Measurements from ENCODE around the gene TCF7L2. TPM values are rescaled to one million over a fixed set of nuclear protein-coding genes. Genes with fewer than 3 reads are reported as not detected.

The TCF7L2 gene
- total and polyA plus RNA-seq, 9 of the 15 experiments (the other 6 are each of a cell fraction or from before 2014, with no cell fraction given): 0.32 to 2.8 (median 0.92) TPM

GRCh38 chr10:113216102-113216501 lies 266.1 kb downstream of the TCF7L2 start:
- no TSS peak for BruUV-seq (replicated peaks)
- peaks cover 0 to under 1% of the 10 kb centered on the region in 2 experiments; a peak in 1 of 5 replicates for H3K27me3 ChIP-seq (ENCODE audit: control insufficient read depth in 2 of 2, insufficient read depth in 2 of 2, low read length in 2 of 2)
- in situ Hi-C loops (cut with MboI) (no loop called here), intact Hi-C loops (cut with micrococcal nuclease) (no loop called here)
- TF ChIP-seq ZNF324 (CRISPR knock-in tag; IDR thresholded peaks at IDR 0.05) (no peak), ATF2 (CRISPR knock-in tag; IDR thresholded peaks at IDR 0.05) (no peak), CTCF (IDR thresholded peaks at IDR 0.05 in 2 of 3, conservative IDR thresholded peaks at IDR 0.05 in 1 of 3; ENCODE audit: insufficient read depth in 2 of 3, low read depth in 1 of 3, low read length in 3 of 3) (peak in 2 of 3 experiments; percentile 11; a peak in 1 of 6 replicates)
- no peak for ATAC-seq
- WGBS (ENCODE audit: insufficient coverage, low coverage, missing lambda C conversion rate): 0% methylated on average over 2 of the region's 3 CpGs
- no peak overlapping the region for H3K4me3 ChIP-seq
- no peak overlapping the region for H2AFZ ChIP-seq (ENCODE audit: low read depth, low read length)
- no peaks in the 10 kb centered on the region for H3K9me3 ChIP-seq (replicated peaks; ENCODE audit: control insufficient read depth, insufficient read depth, low read depth, low read length)
- H4K20me1 ChIP-seq (replicated peaks; ENCODE audit: control insufficient read depth, insufficient read depth, low read length): no peaks in the 10 kb centered on the region
- POLR2A ChIA-PET: interaction anchor here (0.7 kb wide), 1 partner anchor 483 kb away, joined by 3 read pairs; no protein-coding TSS in a partner anchor
- no peaks in the 10 kb centered on the region for H3K36me3 ChIP-seq (ENCODE audit: control insufficient read depth, insufficient read depth, low read length)
- no peak for DNase-seq (ENCODE audit: extremely low read depth in 1 of 4, low spot score in 3 of 4)
- H3K27ac ChIP-seq (ENCODE audit: extremely low read depth, low read depth, low read length): no peak overlapping the region
- H3K9ac ChIP-seq (ENCODE audit: insufficient read depth in 1 of 2, low read depth in 2 of 2, low read length in 2 of 2): no peak overlapping the region
- no peaks in the 10 kb centered on the region for H3K9me1 ChIP-seq (ENCODE audit: control insufficient read depth, insufficient read depth, low read length)
- CTCF ChIA-PET (ENCODE audit: low intra/inter-chr PET ratio): no interaction called here
- H3K4me1 ChIP-seq (replicated peaks in 1 of 2; ENCODE audit: control insufficient read depth in 2 of 2, insufficient read depth in 2 of 2, low read length in 2 of 2): no peaks in the 10 kb centered on the region
- no peak overlapping the region for H3K4me2 ChIP-seq (ENCODE audit: insufficient read depth, low read length)
- no peaks in the 10 kb centered on the region for H3K79me2 ChIP-seq (ENCODE audit: control insufficient read depth, insufficient read depth, low read length)
- FAIRE-seq: no peak
